H7 (cell line): Measurements from ENCODE around the gene CXCR2. TPM values are rescaled to one million over a fixed set of nuclear protein-coding genes. Genes with fewer than 3 reads are reported as not detected.
A peak's percentile ranks its signal among the peaks of the same experiment; 100 is the strongest.
"Not testable (repeated sequence)": the region's sequence is repeated elsewhere in the genome, so short reads cannot be mapped to it uniquely, and the experiment has no call there.

Experiments used
- DNase-seq: peaks from one replicate; pipeline ENCODE4 v3.0.0; 2012
- H3K27me3 ChIP-seq: 2 replicates; pipeline ENCODE4 v1.6.0; 2011; ENCODE audit warnings: mild to moderate bottlenecking, low read length; ENCODE audit not compliant: control insufficient read depth, insufficient read depth
- H3K36me3 ChIP-seq: replicated peaks from 2 replicates; pipeline ENCODE4 v1.5.1; 2011; ENCODE audit warnings: low read length; ENCODE audit not compliant: control insufficient read depth, insufficient read depth
- H3K4me3 ChIP-seq: 2 replicates; pipeline ENCODE4 v1.5.1; 2011; ENCODE audit warnings: low read depth, mild to moderate bottlenecking, control low read depth, low read length, moderate library complexity; ENCODE audit not compliant: insufficient read depth
- total RNA-seq: library from RNA; depleted of rRNA; stranded (reverse); fragments of >200 nt; shearing (Covaris generic); gene quantifications from 2 replicates; pipeline ENCODE4 v1.2.3, GENCODE V29; 2014

The CXCR2 gene
- total RNA-seq, 1 experiment from 2014 or later: not detected

- Histone ChIP-seq H3K4me3 (no peak overlapping the region), H3K36me3 (no peaks in the 10 kb centered on the region), H3K27me3 (no peaks in the 10 kb centered on the region)
- DNase-seq: no peak
These were observed 26.3 kb downstream of the CXCR2 start for GRCh38 chr2:218152172-218152571.

- Histone ChIP-seq H3K27me3 (no peaks in the 10 kb centered on the region), H3K36me3 (no peaks in the 10 kb centered on the region), H3K4me3 (no peak overlapping the region)
- DNase-seq: no peak
These were observed 26.9 kb downstream of the CXCR2 start for GRCh38 chr2:218152777-218153176.

- H3K36me3 ChIP-seq: no peaks in the 10 kb centered on the region
- H3K27me3 ChIP-seq: no peaks in the 10 kb centered on the region
- no peak overlapping the region for H3K4me3 ChIP-seq
- no peak for DNase-seq
These were observed 30.2 kb downstream of the CXCR2 start for GRCh38 chr2:218155953-218156479.

GRCh38 chr2:218161644-218162043 lies 35.8 kb downstream of the CXCR2 start:
- no peak for DNase-seq
- Histone ChIP-seq H3K27me3 (no peaks in the 10 kb centered on the region; the same call in 1 of the 2 replicates), H3K4me3 (no peak overlapping the region), H3K36me3 (no peaks in the 10 kb centered on the region)

- Histone ChIP-seq H3K36me3 (no peaks in the 10 kb centered on the region), H3K4me3 (no peak overlapping the region), H3K27me3 (no peaks in the 10 kb centered on the region; the same call in 1 of the 2 replicates)
These were observed 37.0 kb downstream of the CXCR2 start for GRCh38 chr2:218162814-218163213.

DNA sequence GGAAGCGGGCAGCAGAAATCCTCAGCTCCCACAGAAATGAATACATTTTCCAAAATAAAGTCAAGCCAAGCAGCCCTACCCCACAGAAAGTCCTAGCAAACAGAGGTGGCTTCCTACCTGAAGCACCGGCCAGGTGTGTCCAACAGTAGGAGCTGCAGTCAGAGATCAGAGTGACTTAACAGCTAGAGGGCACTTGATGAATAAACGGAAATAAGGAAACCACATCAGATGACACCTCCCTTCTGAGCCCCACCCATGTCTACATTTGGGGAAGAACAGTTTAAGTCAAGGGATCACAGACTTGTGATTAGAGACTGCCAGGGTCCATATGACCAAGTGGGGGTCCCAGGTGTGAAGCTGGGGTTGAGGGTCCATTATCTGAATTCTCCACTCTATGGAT lies 41.0 kb downstream of the CXCR2 start, which contains the start of gene CXCR1:
Gene CXCR1, minus strand, starts transcription at position 172 of the 400 bp plus-strand sequence. CDS start 1,751 bp downstream, outside the sequence.
- H3K4me3 ChIP-seq: no peak within 1 kb of the TSS
- H3K36me3 ChIP-seq: no peaks in the 10 kb centered on the region
- no peaks in the 10 kb centered on the region; the same call in 1 of the 2 replicates for H3K27me3 ChIP-seq
- no peak for DNase-seq

More at GRCh38 chr2:218162814-218163213, 37.0 kb downstream of the CXCR2 start:
- DNase-seq: no peak

- no peak for DNase-seq
- Histone ChIP-seq H3K4me3 (no peak overlapping the region), H3K36me3 (no peaks in the 10 kb centered on the region), H3K27me3 (no peaks in the 10 kb centered on the region)
These were observed 42.2 kb downstream of the CXCR2 start for GRCh38 chr2:218168016-218168415.

DNA sequence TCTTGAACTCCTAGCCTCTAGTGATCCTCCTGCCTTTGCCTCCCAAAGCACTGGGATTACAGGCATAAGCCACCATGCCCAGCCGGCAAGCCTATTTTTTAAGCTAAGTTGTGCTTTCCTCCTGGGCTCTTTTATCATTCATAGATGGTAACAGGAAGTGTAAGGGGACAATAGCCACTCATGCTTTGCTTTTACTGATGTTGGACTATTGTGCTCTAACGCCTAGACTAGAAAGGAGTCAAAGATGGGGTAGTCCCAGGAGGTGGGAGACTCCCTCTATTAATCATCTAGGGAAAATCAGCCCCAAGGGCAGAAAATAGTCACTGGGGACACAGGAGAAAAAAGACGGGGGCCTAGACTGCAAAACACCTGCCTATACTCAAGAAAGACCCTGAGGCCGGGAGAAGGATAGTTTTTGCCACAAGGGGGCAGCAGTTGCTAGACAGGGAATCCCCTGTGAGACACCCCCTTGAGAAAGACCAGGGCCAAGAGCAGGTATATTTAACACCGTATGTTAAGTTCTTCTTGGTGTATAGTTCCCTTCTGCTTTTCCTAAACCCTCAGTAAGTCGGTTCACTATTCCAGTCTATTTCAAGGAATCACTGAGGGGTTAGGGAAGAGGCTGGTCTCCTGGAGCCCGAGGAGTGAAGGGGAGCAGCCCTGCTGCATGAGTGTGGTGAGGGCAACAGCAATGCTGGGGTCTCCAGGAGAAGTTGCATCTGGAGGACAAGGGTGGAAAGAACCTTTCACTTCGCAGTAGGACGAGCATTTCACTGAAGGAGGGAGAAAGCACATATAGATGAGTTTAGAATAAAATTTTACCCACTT lies 43.0 kb downstream of the CXCR2 start:
- no peak overlapping the region for H3K4me3 ChIP-seq
- DNase-seq: peak; percentile 75
- no peaks in the 10 kb centered on the region for H3K27me3 ChIP-seq
- no peaks in the 10 kb centered on the region for H3K36me3 ChIP-seq

GRCh38 chr2:218169757-218170546 lies 44.1 kb downstream of the CXCR2 start:
- no peak for DNase-seq
- H3K36me3 ChIP-seq: no peaks in the 10 kb centered on the region
- no peak overlapping the region for H3K4me3 ChIP-seq
- no peaks in the 10 kb centered on the region for H3K27me3 ChIP-seq

GRCh38 chr2:218171744-218172143 lies 45.9 kb downstream of the CXCR2 start:
- H3K27me3 ChIP-seq, DNase-seq, H3K36me3 ChIP-seq, H3K4me3 ChIP-seq: not testable (repeated sequence)

DNA sequence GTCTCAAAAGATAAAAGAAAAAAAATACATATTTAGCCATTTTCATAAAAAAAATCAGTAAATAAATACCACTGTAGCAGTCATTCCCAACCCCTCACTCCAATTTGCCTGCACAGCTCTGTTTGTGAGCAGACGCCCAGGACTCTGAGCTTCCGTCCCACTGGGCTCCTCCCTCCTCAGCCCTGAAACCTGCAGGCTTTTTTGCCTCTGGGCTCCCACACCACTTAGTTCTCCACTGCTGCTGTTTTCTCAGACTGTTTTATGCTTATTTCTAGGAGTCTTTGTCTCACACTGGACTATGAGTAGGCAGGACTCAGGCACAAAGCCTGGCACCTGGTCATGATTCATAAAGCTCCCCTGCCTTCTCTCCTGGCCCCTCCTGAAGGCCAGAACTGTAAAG lies 47.0 kb downstream of the CXCR2 start:
- no peak for DNase-seq

GRCh38 chr2:218179782-218180181 lies 54.0 kb downstream of the CXCR2 start:
- DNase-seq: no peak
- H3K4me3 ChIP-seq: no peak overlapping the region
- no peaks in the 10 kb centered on the region for H3K36me3 ChIP-seq
- no peaks in the 10 kb centered on the region for H3K27me3 ChIP-seq

More for the DNA sequence above, 47.0 kb downstream of the CXCR2 start:
- H3K4me3 ChIP-seq: no peak overlapping the region
- no peaks in the 10 kb centered on the region for H3K27me3 ChIP-seq
- H3K36me3 ChIP-seq: no peaks in the 10 kb centered on the region

DNA sequence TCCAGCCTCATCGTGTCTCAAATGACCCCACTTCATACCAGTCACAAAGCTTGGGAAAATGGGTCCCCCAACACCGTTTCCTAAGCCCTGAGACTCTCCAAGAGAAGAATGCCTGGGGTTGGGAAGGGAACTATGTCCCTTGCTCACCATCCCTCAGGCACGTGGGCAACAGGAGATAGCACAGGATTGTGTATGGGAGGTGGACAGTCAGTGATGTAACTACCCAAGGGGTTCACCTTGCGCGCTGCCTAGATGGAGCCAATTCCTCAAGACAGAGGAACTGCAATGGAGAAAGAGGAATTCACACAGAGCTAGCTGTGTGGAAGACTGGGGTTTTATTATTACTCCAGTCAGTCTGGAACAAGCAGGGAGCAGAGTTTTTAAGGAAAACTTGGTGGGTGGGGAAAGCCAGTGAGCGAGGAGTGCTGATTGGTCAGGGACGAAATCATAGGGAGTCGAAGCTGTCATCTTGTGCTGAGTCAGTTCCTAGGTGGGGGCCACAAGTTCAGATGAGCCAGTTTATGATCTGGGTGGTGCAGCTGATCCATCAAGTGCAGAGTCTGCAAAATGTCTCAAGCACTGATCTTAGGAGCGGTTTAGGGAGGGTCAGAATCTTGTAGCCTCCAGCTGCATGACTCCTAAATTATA lies 54.8 kb downstream of the CXCR2 start:
- H3K4me3 ChIP-seq: no peak overlapping the region
- no peaks in the 10 kb centered on the region for H3K36me3 ChIP-seq
- no peaks in the 10 kb centered on the region for H3K27me3 ChIP-seq
- DNase-seq: no peak

- Histone ChIP-seq H3K4me3 (no peak overlapping the region), H3K27me3 (no peaks in the 10 kb centered on the region), H3K36me3 (no peaks in the 10 kb centered on the region)
- DNase-seq: no peak
These were observed 58.5 kb downstream of the CXCR2 start for GRCh38 chr2:218184331-218184730.
